Activated T-cell treated with anti-CD3 and anti-CD28 coated beads, Interleukin-2, amount 50 U/mL, for 4 hours (primary cell): ENCODE data around the gene FCRLA. TPM values are rescaled to one million over a fixed set of nuclear protein-coding genes. Genes with fewer than 3 reads are reported as not detected.

ENCODE experiments used
- total RNA-seq, 3 donors: library from RNA; stranded (reverse); gene quantifications; one replicate each; pipeline ENCODE4 v1.2.1, GENCODE V29; 2021

Gene FCRLA
- total RNA-seq, 3 donors from 2014 or later: 0.24 to 0.38 (median 0.28) TPM

Other genes starting within 250 kb of the FCRLA start
- gene FCGR2A, start 201.8 kb upstream of the FCRLA start, total RNA-seq: under 1 TPM; 0.29 to 0.86 (median 0.38) TPM
- 1 to 10 TPM in 2 of 3 donors, under 1 TPM in 1; 0.82 to 3.8 (median 1.9) TPM for gene HSPA6, start 182.7 kb upstream of the FCRLA start, total RNA-seq
- under 1 TPM; 0.40 to 0.87 (median 0.61) TPM for gene FCGR3A, start 157.4 kb upstream of the FCRLA start, total RNA-seq
- not detected for gene FCGR3B, start 76.1 kb upstream of the FCRLA start, total RNA-seq
- under 1 TPM in 1 of 3 donors, not detected in 2; 0.13 TPM for gene FCGR2B, start 44.1 kb upstream of the FCRLA start, total RNA-seq
- under 1 TPM in 2 of 3 donors, not detected in 1; 0.14 to 0.18 TPM for gene FCRLB, start 14.3 kb downstream of the FCRLA start, total RNA-seq
- 10 to 100 TPM; 41.7 to 45.1 (median 41.7) TPM for gene DUSP12, start 42.6 kb downstream of the FCRLA start, total RNA-seq
- gene ATF6, start 59.1 kb downstream of the FCRLA start, total RNA-seq: 10 to 100 TPM; 20.0 to 26.2 (median 24.8) TPM